Kidney capillary endothelial cell (primary cell): Measurements from ENCODE around the gene RPH3AL.
"Not testable (repeated sequence)": the region's sequence is repeated elsewhere in the genome, so short reads cannot be mapped to it uniquely, and the experiment has no call there.

ENCODE experiments used
- DNase-seq: peaks from one replicate; pipeline ENCODE4 v3.0.0-alpha.2; 2018; ENCODE audit warnings: low spot score

The RPH3AL gene

GRCh38 chr17:178292-179065 is 174.1 kb downstream of the RPH3AL start:
- no peak for DNase-seq

- DNase-seq = no peak
Measured at GRCh38 chr17:177762-178161, 174.8 kb downstream of the RPH3AL start.

GRCh38 chr17:177155-177554 is 175.5 kb downstream of the RPH3AL start:
- no peak for DNase-seq

- no peak for DNase-seq
Measured at GRCh38 chr17:173166-173911, 179.3 kb downstream of the RPH3AL start.

GRCh38 chr17:172401-172800 is 180.2 kb downstream of the RPH3AL start:
- no peak for DNase-seq

GRCh38 chr17:171871-172270 is 180.7 kb downstream of the RPH3AL start:
- DNase-seq = no peak

- no peak for DNase-seq
Measured at GRCh38 chr17:170130-170670, 182.4 kb downstream of the RPH3AL start.

GRCh38 chr17:168614-169013 is 184.0 kb downstream of the RPH3AL start:
- DNase-seq = not testable (repeated sequence)

- no peak for DNase-seq
Measured at GRCh38 chr17:165939-166338, 186.7 kb downstream of the RPH3AL start.

- peak; percentile 49 for DNase-seq
Measured at GRCh38 chr17:164303-165235, 188.0 kb downstream of the RPH3AL start.

- DNase-seq = no peak
Measured at GRCh38 chr17:163514-164098, 189.0 kb downstream of the RPH3AL start.

GRCh38 chr17:162689-163088 is 189.9 kb downstream of the RPH3AL start:
- no peak for DNase-seq
